ENCODE results near the gene CTDNEP1.
A peak's percentile ranks its signal among the peaks of the same experiment; 100 is the strongest.

Gene CTDNEP1

DNA sequence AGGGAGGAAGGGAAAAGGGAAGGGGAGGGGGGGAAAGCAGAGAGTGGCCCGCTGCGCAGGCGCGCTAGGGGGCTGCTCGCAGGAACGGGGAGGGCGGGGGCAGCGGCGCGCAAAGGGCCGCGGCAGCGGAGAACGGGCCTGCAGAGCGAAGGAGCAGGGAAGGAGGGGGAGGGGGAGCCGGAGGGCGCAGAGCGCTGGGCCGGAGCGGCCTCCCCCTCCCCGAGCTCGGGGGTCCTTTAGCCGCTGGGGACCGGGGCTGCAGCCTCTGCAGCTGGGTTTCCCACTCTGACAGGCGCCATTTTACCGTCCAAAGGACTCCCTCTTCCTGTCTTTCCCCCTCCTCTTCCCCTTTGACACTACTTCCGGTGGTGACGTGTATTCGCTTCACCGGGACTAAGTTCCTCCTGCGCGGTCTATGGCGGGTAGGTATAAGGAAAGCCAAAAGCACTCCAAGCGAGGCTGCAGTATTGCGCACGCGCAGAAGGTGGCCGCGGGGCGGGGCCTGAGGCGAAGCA, at the start of gene CTDNEP1:
Gene CTDNEP1, minus strand, starts transcription at position 74 of the 515 bp plus-strand sequence. CDS start 438 bp downstream, outside the sequence.
- DNase-seq = peak; percentile 96

- DNase-seq = peak; percentile 79
These were observed 44.8 kb upstream of the CTDNEP1 start for GRCh38 chr17:7296189-7296861.

- DNase-seq = no peak
These were observed 44.0 kb upstream of the CTDNEP1 start for GRCh38 chr17:7295230-7296180.

- peak; percentile 94 for DNase-seq
These were observed 43.1 kb upstream of the CTDNEP1 start, which contains the start of gene YBX2 for GRCh38 chr17:7294614-7295153. Gene YBX2 (minus strand): TSS chr17:7294639. CDS start chr17:7294500, 139 bp downstream.

- DNase-seq = peak; percentile 56
These were observed 42.5 kb upstream of the CTDNEP1 start for GRCh38 chr17:7293816-7294613.

DNA sequence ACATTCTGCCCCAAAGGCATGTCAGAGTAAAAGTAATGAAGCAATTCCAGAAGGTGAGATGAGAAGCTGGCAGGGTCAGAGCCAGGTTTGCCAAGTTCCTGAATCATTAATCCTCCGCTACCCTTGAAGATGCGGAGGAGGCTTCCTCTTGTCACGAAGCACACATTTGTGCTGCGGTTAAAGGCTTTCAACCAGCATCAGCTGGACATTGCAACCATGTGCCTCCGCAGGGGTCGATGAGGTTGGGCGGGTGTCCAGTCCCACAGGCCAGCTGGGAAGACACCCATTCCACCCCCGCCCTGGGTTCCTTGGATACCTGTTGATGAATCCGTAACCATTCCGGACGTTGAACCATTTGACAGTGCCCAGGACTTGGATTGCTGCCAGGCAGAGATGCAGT, 41.6 kb upstream of the CTDNEP1 start:
- no peak for DNase-seq

- no peak for DNase-seq
These were observed 41.2 kb upstream of the CTDNEP1 start for GRCh38 chr17:7292729-7293128.

DNA sequence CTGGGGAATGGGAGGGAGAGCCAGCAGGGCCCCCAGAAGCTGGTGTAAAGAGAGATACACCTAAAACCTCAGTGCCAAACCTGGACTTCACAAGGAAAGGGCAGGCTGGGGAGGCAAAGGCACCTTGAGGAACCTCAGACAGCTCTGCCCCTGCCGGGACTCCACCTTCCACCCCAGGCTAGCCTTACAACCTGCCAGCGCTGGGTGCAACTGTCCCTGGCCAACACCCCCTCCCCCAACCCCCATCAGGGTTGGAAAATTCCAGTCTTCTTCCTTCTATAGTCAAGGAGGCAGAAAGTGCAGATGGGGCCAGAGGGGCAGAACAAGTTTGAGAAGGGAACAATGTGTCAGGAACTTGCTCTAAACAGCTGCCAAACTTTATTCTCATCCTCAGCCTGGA, 40.7 kb upstream of the CTDNEP1 start:
- no peak for DNase-seq

DNA sequence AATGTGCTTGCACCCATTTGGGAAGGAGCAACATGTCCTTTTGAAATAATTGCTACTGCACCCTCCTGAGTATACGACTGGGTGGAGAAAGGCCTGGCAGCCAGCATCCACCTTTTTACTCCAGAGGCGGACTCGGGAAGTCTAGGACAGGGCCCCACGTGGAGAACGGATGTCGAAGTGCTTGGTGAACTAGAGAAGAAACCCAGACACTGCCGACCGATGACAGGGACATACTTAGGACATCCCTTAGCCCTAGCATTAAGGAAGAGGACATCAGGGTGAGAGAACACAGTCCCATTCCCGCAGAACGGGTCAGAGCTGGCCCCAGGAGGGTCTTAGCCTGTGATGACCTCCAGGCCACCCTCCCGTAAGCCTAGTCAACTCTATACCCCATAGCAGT, 39.2 kb upstream of the CTDNEP1 start:
- no peak for DNase-seq

- no peak for DNase-seq
These were observed 38.6 kb upstream of the CTDNEP1 start for GRCh38 chr17:7290166-7290565.

GRCh38 chr17:7289256-7290032, 37.9 kb upstream of the CTDNEP1 start:
- no peak for DNase-seq

- no peak for DNase-seq
These were observed 34.1 kb upstream of the CTDNEP1 start for GRCh38 chr17:7285679-7286078.

DNA sequence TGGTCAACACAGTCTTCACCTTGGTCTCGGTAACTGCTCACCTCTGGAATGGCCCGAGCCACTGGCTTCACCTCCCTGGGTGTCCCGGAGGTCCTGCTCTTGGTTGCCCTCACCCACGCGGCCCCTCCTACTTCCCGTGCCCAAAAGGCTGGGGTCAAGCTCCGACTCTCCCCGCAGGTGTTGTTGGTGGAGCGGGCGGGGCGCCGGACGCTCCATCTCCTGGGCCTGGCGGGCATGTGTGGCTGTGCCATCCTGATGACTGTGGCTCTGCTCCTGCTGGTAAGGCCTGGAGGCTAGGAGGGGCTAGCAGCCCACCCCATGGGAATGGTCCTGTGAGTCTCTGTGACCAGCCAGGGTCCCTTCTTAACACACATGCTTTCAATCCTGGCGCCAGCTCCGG, 33.4 kb upstream of the CTDNEP1 start:
- no peak for DNase-seq

- no peak for DNase-seq
These were observed 32.1 kb upstream of the CTDNEP1 start for GRCh38 chr17:7283471-7284216.

GRCh38 chr17:7282752-7283321, 31.3 kb upstream of the CTDNEP1 start:
- DNase-seq = no peak

DNA sequence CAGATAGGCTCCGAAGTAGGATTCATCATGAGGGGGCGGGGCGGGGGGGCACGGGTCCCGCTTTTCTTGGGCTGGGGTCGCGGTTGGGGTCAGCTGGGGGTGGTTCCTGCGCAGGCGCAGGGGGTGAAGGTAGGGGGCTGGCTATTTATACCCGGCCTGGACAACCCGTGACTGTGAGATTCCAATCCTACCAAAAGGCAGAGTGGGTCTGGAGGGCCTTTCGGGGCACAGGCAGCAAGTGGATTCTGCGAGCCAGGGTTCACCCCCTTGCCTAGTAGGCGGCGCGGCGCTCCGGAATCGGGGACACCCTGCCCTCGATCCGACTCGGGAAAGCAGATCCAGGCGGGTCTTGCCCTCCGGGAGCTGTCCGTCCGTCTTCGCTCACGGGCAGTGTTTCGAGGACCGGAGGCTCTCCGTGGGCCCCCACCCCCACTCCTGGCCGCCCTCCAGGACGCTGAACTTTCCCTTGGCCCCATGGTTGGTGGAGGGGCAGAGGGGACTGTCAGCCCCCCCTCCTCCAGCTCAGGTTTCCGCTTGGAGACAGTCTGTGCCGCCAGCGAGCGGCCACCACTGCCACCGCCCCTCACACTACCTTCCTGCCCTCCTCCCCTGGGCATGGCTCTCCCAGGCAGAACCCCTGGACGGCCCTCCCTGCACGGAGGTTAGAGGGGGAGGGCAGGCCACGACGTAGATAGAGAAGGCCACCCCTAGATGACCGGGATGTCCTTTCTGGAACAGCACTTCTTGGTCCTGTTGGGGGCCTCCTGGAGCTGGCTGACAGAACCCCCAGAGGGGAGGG, 30.6 kb upstream of the CTDNEP1 start:
- no peak for DNase-seq

GRCh38 chr17:7281074-7281952, 29.8 kb upstream of the CTDNEP1 start, which contains the start of gene SLC2A4:
Gene SLC2A4 (plus strand): TSS chr17:7281718. CDS start chr17:7281935, 217 bp downstream.
- peak; percentile 88 for DNase-seq

DNA sequence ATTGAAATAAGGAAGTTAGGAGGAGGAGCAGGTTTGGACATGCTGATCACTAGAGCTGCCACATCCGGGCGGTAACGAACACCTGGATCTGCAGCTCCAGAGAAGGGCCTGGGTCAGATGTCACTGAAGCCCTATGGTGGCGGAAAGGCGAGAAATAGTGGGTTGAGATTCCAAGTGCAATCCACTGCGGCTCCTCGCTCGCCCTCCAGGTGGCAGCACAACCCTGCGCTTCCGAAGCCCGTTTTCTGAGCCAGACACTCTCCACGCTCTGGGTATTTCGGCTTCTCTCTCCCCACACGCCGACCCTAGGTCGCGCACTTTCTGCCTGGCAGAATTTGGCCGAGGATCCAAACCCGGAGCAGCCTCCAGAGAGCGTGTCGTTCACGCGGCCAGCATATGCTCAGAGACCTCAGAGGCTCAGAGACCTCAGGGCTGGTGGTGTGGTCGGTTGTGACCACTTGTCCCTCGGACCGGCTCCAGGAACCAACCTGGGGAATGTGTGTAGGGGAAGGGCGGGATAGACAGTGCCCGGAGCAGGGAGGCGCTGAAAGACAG, 29.1 kb upstream of the CTDNEP1 start:
- peak; percentile 80 for DNase-seq

Data from NCI-H345 (cell line).